HG03108 (cell line): ENCODE results near the gene ANKDD1B.

Experiments
- ATAC-seq: cut with Tn5 transposase; IDR thresholded peaks from one replicate; pipeline ENCODE4 v1.9.1; 2021; ENCODE audit warnings: moderate library complexity; ENCODE audit not compliant: unreplicated experiment

ANKDD1B gene

GRCh38 chr5:75616371-75616881 is 5.2 kb downstream of the ANKDD1B start:
- ATAC-seq: no peak

DNA sequence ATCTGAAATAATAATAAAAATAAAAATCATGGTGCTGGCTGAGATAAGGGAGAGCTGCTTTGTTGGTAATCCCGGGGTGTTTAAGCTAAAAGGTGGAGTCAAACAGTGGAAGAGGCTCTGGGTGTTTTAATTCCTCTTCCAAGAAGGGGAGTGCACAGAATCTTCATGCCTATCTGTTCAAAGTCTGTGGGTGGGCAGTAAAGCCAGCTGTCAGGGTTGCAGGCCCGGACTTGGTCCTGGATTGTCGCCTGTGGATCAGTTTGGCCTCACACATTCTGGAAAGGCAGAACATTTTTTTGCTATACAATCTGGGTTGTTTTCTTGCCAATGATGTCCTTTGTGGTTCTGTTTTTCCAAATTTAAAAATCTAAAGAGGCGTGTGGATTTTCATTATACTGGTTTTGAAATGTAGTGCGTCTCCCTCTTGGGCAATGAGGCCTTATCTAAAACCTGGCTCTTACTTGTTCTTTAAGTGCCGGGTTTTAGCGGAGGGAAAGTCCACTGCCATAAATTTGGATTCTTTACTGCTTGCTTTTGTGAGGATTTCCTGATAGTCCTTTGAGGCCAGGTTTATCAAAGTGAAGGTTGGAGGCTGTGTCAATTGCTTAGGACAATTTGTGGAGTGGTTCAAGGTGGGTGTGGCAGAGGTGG is 5.8 kb downstream of the ANKDD1B start:
- no peak for ATAC-seq

DNA sequence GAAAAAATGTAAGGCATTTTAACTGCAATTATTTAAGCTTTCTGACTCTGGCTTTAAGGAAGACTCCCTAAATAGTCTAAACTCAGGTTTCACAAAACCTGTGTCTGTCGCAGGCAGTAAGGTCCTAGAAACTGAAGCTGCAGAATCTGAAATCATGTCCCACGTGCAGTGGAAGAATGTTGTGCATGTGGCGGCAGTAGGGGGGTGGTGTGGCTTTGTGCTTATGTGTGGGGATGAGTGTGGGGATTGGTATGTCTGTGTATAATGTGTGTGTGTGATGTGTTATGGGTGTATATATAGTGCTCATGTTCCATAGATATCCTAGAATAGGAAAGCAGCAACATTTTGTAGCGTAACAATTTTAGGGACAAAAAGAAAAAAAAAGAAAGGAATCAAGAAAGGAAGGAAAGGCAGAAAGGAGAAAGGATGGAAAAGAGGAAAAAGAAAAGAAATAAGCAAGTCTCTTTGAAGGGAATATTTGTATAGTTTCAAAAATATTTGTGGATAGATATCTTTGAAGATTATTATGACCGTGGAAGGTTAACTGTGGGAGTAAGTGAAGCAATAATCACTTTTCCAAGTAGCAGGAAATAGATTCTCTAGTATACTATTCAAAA is 6.6 kb downstream of the ANKDD1B start:
- no peak for ATAC-seq

- ATAC-seq: no peak
These were observed 9.1 kb downstream of the ANKDD1B start for GRCh38 chr5:75620184-75620959.

- ATAC-seq: no peak
These were observed 11.3 kb downstream of the ANKDD1B start for GRCh38 chr5:75622564-75622963.

DNA sequence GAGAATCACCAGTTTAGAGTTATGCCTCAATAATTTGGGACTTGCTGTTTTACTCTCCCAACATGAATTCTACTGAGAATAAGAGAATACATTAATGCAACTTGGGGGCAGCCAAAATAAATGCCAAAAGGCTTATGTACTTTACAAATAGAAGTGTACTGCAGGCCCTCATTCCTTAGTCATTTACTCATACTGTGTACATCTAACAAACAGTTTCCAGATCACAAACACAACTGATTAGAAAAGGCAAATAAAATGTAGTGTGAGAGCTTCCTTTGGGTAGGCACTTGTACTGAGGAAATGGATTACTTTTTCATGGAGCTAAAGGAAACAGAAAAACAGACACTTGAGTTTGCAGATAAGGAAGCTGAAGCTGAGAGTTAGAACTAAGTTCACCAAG is 12.6 kb downstream of the ANKDD1B start:
- ATAC-seq: no peak

DNA sequence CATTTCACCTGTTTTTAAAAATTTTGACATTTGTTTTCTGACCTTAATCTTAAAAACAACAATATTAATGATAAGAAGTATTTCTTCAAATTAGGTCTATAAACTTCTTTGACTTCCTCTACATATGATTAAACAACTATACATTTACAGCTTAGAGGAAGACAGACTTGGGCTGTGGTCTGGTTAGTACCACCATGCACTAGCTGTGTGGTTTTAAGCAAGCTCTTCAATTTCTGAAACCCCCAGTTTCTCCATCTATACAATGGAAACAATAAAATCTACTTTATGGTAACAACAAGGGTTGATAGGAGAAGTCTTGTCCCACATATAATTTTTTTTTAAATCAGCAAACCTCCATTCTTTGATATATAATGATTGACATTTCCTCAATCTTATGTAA is 15.7 kb downstream of the ANKDD1B start:
- ATAC-seq: no peak

DNA sequence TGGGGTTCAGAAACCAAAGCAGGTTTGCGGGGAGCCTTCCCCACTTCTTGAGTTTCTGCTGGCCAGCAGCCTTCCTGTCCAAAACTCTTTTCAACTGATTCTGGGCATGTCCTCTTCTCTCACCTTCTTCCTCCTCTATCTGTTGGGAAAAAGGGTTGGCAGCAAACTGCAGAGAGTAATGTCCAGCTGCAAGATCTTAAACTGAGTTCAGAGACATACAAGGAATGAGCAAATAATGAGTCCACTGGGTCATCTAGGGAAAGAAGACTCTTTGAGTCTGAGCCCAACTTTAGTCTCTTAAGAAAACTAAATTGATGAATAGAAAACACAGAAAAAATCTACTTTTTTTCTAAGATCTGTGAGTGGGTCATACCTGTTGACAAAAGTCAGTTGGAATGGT is 16.5 kb downstream of the ANKDD1B start:
- no peak for ATAC-seq

DNA sequence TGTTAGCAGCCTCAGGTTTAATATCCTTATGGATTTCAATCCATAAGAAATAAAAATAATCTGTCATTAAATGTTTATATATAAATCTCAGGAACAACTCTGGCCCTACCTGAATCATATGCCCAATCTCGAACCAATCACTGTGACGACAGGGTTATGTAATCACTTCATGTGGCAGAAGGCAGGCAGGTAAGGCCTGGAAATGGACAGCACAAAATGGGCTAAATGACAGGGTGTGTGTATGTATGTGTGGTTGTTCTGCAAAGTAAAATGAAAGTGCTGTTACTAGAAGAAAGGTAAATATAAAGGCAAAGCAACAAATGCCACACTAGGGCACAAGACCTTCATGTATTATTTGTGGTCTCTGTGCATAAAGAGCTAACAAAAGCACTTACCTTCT is 19.6 kb downstream of the ANKDD1B start:
- no peak for ATAC-seq

DNA sequence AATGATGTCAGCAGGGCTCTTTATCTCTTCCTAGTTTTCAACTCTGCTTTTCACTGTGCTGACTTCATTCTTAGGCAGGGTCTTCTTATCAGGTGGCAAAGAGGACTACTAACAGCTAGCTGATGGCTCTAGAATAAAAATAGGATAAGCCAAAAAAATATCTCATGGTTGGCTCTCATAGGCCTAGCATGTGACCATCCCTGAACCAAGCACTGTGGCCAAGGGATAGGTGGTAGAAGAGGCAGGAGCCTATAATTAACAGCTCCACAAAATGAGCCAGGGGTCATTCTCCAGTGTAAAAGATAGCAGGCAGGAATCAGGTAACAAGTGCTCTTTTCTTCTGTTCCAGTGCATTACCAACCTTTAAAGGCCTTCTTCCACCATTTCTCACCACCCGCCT is 21.1 kb downstream of the ANKDD1B start:
- ATAC-seq: no peak

DNA sequence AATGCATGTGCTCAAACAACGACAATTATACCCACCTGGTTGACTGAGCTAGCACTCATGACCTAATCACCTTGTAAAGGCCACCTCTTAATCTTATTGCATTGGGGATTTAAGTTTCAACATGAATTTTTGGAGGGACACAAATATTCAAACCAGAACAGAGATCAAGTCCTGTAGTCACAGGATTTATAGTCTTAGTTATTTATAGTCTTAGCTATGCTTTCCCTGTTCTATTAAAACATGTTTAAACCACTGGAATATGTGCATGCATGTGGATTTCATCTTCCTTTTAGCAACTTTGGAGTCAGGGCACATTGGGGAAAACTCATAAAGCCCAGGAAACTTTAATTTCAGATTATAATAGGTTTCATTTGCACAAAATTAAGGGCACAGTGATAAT is 26.7 kb downstream of the ANKDD1B start:
- no peak for ATAC-seq

- no peak for ATAC-seq
These were observed 28.5 kb downstream of the ANKDD1B start for GRCh38 chr5:75639535-75640311.

DNA sequence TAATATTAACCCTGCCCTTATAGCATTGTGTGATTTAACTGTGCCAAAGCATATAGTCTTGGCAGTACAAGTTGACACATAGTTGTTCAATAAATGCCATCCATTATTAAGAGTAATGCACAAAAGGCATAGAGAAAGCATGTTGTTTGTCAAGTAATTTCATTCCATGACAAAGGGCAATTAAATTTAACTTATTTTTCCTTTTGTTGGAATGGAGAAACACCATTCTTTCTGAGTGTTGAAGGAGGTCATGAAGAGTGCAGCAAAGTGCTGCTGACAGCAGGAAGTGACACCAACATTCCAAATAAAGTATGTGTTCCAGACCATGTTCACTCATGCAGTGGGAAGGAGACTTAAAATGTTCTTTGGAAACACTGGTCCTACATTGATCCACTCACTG is 29.1 kb downstream of the ANKDD1B start:
- ATAC-seq: no peak

DNA sequence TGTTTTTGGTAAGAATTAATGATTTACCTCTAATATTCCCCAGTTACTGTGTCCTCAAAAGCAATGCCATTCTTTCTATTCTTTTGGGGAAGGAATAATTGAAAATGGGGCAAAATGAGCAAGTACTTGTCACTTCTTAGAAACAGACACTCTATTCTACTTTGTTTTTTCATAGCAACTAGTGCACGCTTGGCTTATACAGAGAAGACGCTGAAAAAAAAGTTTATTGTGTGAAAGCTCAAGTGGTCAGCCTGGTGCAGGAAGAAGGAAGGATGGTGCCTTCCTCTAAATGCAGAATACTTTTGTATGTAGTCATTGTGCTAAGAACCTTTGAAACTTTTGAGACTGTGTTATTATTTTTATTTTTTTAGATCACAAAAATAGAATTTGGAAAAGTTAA is 29.6 kb downstream of the ANKDD1B start:
- no peak for ATAC-seq

- ATAC-seq: no peak
These were observed 37.5 kb downstream of the ANKDD1B start for GRCh38 chr5:75648712-75649111.

- ATAC-seq: no peak
These were observed 40.5 kb downstream of the ANKDD1B start for GRCh38 chr5:75651575-75652238.

DNA sequence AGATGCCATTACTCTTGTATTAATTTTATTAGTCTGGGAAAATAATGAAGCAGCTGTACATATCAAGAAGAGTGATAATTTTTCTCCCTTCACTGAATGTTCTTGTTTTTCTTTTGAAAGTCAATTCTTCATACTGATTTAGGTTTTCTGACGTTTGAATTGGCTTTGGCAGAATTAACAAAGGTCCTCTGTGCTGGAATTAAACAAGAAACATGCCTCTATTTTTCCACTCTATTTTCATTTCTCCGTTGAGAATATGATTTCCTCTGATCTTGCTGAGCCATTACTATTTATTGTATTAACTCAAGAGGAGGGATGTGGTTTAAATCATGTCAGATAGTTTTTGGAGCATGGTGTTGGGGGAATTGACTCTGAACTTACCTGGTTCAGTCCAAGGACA is 42.3 kb downstream of the ANKDD1B start:
- no peak for ATAC-seq

DNA sequence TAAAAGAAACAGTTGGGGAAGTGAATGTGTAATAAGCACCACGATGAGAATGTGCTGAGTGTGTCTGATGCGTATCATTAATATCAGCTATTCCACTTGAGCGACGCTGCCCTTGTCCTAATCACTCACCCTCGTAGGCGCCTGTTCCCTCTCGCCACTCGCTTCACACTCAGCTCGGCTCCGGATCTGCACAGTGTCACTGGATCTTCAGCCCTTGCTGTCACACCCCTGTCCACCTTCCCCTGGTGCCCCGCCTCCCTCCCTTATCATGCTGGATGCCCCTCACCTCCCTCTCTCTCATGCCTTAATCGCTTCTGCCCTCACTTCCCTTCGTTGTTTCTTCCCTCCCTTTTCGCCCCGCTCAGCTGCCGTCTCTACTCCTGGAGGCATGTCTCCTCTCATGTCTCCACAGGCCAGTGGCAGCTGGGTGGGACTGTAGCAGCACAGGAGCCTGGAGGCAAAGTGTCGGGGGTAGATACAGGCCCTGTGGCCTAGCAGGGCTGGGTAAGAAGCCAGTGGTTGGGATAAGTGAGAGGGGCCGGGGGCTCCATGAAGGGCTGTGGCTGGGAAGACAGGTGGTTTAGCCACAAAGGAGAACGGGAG is 43.5 kb downstream of the ANKDD1B start:
- ATAC-seq: no peak

GRCh38 chr5:75656311-75657003 is 45.2 kb downstream of the ANKDD1B start:
- no peak for ATAC-seq
